GM10847 (cell line): ENCODE data around the gene A1CF.

Source experiments
- POLR2A ChIP-seq: IDR thresholded peaks from 2 replicates; pipeline ENCODE4 v1.6.1; 2011; ENCODE audit not compliant: insufficient read length; ENCODE audit errors: extremely low read depth

The A1CF gene

DNA sequence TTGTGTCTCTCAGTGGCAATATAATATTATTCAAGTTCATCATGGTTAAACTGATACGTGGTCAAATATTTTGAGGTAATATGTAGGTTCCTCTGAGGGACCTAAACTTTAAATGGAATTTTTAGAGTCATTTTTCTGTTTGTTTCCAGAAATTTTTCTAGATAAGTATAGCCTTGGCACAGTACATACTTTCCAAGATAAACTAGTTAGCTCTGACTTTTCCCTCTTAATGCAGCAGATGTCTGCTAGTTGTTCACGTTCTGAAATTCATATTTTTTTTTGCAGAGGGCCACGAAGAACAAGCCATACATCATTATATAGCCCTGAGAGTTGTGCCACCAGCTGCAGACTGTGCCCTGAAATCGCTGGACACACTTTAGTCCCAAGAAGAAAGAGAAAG, 61.6 kb downstream of the A1CF start:
- TF ChIP-seq POLR2A: no peak

DNA sequence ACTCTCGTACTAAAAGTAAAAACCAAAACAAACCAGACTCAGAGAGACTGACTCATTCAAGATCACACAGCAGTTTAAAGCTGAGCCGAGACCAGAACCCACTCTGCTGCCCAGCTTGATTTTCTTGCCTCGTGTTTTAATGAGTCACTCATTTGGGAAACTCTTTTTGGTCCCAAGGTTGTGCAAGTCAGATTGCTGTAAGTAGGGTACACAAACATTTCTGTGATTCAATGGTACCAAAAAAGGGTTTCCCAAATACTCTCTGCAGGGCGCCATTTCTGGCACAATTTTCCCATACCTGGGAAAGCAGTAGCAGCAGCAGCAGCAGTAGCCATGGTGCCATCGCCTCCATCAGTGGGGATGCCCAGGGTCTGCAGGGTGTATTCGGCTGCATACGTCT, 75.8 kb downstream of the A1CF start:
- TF ChIP-seq POLR2A: no peak

DNA sequence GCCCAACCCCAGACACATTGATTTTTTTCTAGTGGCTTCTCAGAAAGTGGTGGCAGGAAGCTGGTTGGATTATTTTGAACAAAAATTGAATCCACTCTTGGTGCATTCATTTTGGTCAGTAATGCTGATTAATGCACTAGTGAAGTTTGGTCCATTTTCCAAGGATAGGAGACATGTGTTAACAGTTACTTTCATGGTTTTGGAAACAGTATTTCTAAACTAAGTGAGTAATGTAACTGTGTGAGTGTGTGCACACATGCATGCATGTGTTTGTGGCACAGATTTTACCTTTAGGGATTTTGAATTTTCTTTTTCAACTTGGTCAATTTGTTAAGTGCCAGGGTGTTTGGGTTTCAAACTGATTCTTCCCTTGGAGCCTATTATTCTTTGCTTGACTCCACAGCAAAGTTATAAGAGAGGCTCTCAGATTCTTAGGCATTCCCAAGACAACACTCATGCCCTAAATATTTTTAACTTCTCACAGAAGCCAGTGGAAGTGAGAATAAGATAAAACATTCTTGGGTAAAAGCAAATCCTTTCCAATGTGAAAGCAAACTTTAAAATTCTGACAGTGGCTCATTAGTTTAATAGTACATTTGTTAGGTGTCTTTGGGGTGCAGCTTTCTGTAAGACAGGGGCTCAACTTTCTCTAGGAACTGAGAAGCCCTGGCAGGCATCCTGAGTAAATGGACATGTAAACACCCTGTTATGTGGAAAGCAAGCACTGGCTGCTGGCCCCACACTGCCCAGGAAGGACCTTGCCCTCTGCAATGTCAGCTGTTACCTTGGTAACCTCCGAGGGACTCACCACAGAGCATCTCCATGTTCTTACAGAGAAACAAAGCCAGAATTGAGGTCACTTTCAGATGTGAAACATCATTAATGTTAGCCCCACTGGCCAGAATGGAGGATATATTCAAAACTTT, 77.3 kb downstream of the A1CF start:
- TF ChIP-seq POLR2A: no peak

DNA sequence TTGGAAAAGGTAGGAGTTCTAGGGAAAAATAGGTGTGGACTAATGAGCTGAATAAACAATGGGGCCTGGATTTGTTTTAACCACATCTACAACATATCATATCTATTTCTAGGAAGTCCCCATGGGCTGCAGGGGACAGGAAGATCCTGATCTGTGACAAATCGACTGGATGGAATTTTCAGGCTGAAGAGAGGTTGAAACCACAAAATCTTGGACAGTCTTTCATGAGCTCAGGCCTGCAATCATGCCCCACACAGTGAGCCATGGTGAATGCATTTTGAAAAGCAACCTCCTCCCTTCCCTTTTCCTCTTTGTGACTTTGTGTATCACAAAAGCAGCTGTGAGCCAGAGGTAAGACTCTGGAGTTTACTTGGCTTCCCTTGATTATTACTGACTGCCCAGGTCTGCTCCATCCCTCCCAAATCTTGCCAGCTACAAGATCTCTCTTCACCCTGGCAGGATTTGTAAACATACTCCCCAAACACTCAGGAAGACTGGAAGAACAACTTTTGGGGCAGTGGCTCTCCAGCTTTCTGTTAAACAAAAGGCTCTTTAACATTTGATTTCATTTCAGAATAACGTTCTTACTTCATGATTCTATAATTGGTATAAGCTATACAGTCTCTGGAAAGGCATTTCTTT, 79.3 kb downstream of the A1CF start:
- no peak for TF ChIP-seq POLR2A

DNA sequence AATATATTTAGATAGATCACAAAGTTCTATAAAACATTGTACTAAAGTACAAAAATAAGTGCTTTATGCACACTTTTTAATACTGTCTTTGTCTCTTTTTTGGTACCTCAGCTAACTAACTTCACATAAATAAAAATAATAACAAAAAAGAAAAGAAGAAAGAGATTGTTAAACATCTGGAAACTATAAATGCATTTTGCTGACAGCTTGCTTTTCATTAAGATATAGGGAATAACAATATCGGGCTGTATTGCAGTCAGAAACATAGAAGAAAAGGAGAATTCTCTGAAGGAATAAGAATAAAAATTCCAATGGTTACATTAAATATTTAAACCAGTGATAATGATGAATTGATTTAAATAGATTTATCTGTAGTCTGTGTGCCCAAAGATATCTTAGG, 85.8 kb downstream of the A1CF start:
- TF ChIP-seq POLR2A: no peak

DNA sequence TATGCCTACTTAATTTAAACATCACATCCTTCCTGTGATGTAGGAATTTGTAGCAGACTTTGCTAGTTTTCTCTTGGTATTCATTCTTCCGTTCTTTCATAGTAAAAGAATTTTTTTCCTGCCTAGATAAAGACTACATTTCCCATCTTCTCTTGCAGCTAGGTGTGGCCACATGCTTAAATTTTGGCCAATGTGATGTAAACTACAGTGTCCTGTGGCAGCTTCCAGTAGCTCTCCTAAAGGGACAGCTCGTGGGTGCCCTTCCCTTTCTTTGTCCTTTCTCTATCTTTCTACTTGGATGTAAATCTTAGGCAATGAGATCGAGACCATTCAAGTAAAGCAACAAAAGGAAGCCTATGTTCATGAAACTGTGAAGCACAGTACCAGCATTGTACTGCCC, 87.1 kb downstream of the A1CF start:
- no peak for TF ChIP-seq POLR2A

DNA sequence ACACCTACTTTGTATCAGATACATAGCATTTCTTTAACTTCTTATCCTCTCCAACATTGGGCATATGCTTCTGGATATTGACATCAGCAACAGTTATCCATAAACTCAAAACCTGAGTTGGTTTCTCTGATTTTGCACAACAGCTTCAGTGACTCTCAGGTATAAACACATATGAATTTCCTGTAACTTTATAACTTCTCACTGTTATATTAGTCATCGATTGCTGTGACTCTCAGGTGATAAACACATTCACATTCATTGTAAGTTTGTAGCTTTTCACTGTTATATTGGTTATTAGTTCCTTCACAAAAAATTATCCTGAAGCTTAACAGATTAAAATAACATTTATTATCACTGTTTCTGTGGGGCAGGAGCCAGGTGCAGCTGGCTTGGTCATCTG, 88.7 kb downstream of the A1CF start:
- TF ChIP-seq POLR2A: no peak

DNA sequence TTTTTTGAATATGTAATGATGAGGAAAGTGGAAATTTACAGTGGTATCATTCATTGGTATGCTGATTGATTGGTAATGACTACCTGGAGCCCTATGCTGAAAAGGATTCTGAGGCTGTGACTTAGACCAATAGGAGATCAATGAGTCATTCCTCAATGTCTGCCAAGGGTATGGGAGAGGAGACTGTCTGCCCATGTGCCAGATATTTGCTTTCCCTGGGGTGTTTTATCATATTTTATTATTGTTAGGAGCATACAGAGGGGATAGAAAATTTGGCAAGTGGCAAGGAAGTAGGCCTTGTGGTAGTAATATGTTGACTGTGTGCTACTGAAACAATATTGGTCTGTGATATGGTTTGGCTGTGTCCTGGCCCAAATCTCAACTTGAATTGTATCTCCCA, 90.9 kb downstream of the A1CF start:
- TF ChIP-seq POLR2A: no peak

DNA sequence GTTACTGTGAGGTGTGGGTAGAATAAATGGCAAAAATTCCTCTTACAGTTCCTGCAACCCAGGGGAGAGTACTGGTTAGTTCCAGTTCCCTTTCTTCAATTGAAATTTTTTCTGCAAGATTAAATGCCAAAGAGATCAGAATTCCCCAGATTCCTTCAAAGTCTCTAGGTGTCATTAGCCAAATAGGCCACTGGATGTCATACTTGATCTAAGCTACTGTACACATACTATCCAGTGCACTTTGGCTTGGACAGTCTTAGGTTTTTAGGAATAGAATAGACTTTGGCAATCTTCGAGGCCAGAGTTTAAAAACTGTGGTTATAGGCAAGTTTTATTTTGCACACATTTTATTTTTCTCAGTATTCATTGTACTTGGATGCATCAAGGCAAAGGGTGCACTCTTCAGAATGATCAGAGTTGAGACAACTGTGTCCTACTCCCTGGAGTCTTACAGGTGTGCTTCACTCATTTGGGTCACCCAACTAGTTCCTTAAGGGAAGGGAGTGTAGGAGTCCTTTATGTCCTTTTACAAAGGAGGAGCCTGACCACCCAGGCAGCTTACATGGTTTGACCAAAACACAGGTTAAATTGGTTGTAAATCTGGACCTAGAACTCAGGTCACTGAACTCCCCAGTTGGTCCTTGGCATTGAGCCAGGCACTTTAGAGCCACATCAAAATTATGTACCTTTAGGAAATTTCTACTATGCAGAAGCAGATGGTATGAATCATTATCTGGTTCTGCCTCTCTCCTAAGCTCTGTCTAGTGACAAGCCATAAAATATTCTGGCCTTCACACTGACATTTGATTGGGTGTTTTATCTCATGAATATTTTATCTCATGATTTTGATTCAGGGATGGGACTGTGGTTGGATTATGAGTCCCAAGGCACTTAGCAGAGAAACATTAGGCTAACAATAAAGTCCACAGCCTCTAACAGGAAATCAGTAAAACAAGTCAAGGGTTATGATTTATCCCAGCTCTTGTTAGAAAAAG, 96.2 kb downstream of the A1CF start:
- TF ChIP-seq POLR2A: no peak
